Astrocyte of the spinal cord (primary cell): ENCODE results near the gene NOTCH4.
A peak's percentile ranks its signal among the peaks of the same experiment; 100 is the strongest.

Experiments used
- DNase-seq: peaks from one replicate; pipeline ENCODE4 v3.0.0; 2011; ENCODE audit warnings: low read depth, low spot score
- H3K4me3 ChIP-seq: 2 replicates; pipeline ENCODE4 v1.5.1; 2011; ENCODE audit warnings: low read depth, mild to moderate bottlenecking, low read length, moderate library complexity
- in situ Hi-C: cut with HindIII; loops from 2 replicates; pipeline ENCODE4 v1.10.0; 2017; ENCODE audit warnings: low sequenced_read_pairs
- TF ChIP-seq, protein P1 (sequence below): IDR thresholded peaks from 2 replicates; pipeline ENCODE4 v1.5.1; 2012; ENCODE audit warnings: low read depth, mild to moderate bottlenecking, low read length, inconsistent platforms

Gene NOTCH4

DNA sequence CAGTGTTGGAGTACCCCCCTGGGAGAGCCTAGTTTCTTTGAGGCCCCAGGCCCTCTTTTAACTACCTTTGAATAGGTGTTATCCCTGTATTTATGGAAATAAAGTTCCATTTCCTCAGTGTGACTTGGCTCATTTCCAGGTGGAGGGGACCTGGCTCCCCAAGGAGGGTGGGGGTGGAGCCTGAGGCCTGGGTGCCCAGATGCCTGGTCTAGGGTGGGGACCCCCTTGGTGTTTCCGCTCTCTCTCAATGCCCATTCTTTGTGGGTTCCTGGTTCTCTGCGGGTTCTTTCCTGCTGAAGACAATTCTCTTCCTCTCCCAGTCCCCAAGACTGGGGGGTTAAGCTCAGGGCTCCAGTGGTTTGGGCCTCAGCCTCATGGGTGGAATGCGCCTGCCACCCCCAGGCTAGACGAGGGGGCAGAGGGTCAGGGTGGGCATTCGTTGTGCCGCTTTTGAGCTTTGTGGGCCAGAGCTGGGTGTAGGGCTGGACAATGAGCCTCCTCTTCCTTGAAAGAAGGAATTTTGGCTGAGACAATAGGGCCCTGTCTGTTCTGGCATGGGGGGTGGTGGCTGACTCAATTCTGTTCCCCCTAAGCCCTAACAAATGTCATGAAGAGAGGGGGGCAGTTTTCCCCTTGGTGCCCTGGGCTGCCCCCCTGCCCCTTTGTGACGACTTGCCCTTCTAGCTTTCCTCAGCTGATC lies 60.2 kb downstream of the NOTCH4 start:
- in situ Hi-C loops: no loop called here
- TF ChIP-seq, protein P1, sequence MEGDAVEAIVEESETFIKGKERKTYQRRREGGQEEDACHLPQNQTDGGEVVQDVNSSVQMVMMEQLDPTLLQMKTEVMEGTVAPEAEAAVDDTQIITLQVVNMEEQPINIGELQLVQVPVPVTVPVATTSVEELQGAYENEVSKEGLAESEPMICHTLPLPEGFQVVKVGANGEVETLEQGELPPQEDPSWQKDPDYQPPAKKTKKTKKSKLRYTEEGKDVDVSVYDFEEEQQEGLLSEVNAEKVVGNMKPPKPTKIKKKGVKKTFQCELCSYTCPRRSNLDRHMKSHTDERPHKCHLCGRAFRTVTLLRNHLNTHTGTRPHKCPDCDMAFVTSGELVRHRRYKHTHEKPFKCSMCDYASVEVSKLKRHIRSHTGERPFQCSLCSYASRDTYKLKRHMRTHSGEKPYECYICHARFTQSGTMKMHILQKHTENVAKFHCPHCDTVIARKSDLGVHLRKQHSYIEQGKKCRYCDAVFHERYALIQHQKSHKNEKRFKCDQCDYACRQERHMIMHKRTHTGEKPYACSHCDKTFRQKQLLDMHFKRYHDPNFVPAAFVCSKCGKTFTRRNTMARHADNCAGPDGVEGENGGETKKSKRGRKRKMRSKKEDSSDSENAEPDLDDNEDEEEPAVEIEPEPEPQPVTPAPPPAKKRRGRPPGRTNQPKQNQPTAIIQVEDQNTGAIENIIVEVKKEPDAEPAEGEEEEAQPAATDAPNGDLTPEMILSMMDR: no peak
- no peak for DNase-seq
- no peak overlapping the region for H3K4me3 ChIP-seq

DNA sequence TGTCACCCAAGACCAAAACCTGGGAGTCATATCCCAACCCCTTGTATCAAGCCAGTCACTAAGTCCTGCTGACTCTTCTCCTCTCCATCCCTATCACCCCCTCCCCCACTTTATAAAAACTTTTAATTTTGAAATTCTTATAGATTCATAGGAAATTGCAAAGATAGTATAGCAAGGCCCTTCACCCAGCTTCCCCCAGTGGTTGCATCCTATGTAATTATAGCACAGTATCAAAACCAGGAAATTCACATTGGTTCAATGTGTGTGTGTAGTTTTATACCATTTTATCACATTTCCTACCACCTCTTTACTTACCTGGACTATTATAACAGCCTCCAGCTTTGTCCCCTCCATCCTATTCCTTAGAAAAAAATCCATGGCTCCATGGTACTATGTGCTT lies 65.8 kb downstream of the NOTCH4 start:
- no peak for DNase-seq
- TF ChIP-seq, protein P1: no peak
- H3K4me3 ChIP-seq: no peak overlapping the region
- in situ Hi-C loops: no loop called here

DNA sequence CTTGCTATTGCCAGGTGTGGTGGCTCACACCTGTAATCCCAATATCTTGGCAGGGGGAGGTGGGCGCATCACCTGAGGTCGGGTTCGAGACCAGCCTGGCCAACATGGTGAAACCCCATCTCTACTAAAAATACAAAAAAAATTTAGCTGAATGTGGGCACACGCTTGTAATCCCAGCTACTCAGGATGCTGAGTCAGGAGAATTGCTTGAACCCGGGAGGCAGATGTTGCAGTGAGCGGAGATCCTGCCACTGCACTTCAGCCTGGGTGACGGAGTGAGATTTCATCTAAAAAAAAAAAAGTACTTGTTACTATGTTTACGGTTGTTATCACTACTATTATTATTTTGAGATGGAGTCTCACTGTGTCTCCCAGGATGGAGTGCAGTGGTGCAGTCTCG lies 67.0 kb downstream of the NOTCH4 start:
- TF ChIP-seq, protein P1: no peak
- no peak for DNase-seq
- in situ Hi-C loops: no loop called here
- H3K4me3 ChIP-seq: no peak overlapping the region

DNA sequence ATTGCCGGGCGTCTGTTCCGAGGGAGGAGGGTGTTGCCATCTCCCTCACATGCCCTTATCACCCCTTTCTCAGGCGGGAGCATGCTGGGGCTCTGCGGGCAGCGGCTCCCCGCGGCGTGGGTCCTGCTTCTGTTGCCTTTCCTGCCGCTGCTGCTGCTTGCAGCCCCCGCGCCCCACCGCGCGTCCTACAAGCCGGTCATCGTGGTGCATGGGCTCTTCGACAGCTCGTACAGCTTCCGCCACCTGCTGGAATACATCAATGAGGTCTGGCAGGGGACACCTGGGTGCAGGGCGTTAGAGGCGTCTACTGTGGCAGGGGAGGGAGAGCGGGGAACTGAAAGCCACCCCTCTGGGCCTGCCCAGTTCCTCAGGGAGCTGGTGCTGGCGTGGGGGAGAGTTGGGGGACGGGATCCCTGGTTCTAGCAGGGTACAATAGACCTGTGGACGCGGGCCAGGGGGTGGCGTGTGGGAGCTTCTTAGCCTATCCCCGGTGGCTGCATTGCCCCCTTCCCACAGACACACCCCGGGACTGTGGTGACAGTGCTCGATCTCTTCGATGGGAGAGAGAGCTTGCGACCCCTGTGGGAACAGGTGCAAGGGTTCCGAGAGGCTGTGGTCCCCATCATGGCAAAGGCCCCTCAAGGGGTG lies 69.2 kb downstream of the NOTCH4 start:
- in situ Hi-C loops: no loop called here
- TF ChIP-seq, protein P1: peak; percentile 64
- peak; percentile 64 for DNase-seq
- peak overlapping the region; percentile 82 for H3K4me3 ChIP-seq

DNA sequence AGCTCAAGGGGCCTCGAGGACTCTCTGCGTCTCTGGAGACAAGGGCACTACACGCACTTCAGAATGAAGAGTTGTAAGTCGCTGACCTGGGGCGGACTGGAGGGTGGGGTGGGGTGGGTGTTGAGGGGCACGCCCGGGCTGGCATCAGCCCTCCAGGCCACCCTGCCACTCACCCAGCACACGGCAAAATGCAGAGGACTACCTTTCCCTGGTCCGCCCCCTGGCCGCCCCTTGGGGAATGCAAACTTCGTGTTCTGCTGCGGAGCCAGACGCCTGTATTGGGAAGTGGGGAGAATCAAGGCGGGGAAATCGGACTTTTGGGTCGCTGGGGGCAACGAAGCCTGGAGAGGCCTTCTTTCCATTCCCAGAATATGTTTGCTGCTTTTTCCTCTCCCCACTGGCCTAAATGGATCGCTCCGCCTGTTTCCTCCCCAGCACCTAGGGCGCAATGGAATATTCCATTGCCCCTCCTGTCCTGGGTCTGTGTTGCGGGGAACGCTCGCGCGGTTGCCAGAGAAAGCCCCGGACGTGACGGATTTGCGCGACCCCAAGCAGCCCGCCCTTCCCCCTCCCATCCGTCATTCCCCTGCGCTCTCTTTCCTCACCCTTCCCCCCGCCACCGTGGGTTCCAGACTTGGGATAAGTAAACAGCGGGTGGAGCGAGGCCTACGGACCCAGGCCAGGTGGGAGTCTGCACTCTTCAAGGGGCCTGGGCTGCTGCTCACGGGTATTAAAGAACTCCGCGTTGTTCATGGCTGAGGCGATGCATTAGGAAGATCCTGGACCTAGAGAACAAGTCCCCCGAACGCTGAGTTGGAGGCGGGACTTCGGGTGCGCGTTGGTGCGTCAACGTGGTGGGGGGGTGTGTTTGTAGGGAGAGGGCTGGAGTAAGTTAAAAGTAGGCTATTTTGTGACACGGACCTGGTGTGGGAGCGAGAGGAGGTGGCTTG lies 70.0 kb downstream of the NOTCH4 start, which contains the start of gene PPT2:
TSS of gene PPT2 (plus strand) at position 578 of the 950 bp plus-strand sequence. CDS start 454 bp downstream, outside the sequence.
- peak; percentile 94 for DNase-seq
- in situ Hi-C loops: no loop called here
- H3K4me3 ChIP-seq: peak within 1 kb of the TSS; percentile 82
- TF ChIP-seq, protein P1: peak; percentile 27

DNA sequence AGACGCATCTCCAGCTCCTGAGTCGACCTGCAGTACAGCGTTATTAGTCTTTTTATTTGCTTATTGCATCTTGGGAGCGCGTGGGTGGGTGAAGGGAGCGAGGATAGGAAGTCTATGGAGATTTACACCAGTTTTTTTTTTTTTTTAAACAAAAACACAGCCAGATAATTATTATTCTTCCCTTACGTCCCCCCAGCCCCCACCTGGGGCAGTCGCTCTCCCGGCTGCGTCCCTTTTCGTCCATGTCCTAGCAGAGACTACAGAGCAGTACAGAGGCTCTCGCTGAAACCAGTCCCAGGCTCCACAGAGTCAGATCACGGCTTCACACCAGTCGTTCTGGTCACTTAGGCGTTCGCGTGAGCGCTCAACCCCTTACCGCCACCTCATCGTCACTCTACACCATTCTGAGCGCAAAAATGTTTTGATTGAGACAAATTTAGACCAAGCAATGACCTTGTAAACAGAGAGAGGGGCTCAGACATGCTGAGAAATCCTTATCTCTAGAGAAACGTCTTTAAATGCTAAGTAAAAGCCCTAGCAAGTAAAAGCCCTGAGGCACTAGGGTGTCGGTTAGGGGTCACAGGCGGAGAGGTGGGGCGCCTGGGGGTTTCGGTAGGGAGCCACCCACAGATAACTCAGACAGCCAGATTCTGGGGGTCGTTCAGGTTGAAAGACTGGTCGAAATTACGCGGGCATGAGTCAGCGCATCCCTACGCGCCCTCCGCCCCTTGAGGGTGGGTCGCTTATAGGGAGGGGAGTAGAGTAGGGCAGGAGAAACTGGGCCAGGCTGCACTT lies 70.9 kb downstream of the NOTCH4 start:
- peak; percentile 25 for DNase-seq
- TF ChIP-seq, protein P1: no peak
- in situ Hi-C loops: no loop called here
- peak overlapping the region; percentile 82 for H3K4me3 ChIP-seq
